Mesothelial cell of epicardium (in vitro differentiated cells): ENCODE results near the gene PLEKHA7. TPM values are rescaled to one million over a fixed set of nuclear protein-coding genes. Genes with fewer than 3 reads are reported as not detected.
"Not testable (repeated sequence)": the region's sequence is repeated elsewhere in the genome, so short reads cannot be mapped to it uniquely, and the experiment has no call there.

Experiments used
- DNase-seq, 2 experiments: peaks; one replicate each; pipeline ENCODE4 v3.0.0; 2021; ENCODE audit warnings: low spot score in 2 of 2; ENCODE audit not compliant: unreplicated experiment in 2 of 2
- H3K27ac Mint-ChIP-seq: 2 replicates; pipeline ENCODE4 v1.8.0; 2021; ENCODE audit warnings: mixed read lengths
- H3K27me3 Mint-ChIP-seq: 2 replicates; pipeline ENCODE4 v1.8.0; 2021; ENCODE audit warnings: low read depth, mixed read lengths
- H3K36me3 Mint-ChIP-seq: 2 replicates; pipeline ENCODE4 v1.8.0; 2021; ENCODE audit warnings: mixed read lengths
- H3K4me1 Mint-ChIP-seq: 2 replicates; pipeline ENCODE4 v1.8.0; 2021; ENCODE audit warnings: mixed read lengths
- H3K4me3 Mint-ChIP-seq: 2 replicates; pipeline ENCODE4 v1.8.0; 2021; ENCODE audit warnings: mild to moderate bottlenecking, moderate library complexity, mixed read lengths
- H3K9me3 Mint-ChIP-seq: 2 replicates; pipeline ENCODE4 v1.8.0; 2021; ENCODE audit warnings: mixed read lengths
- CTCF ChIP-seq: fragments of 200-600 bp; sonication (generic); IDR thresholded peaks from one replicate; pipeline ENCODE4 v1.5.0; 2021; ENCODE audit warnings: antibody characterized with exemption; ENCODE audit not compliant: unreplicated experiment
- total RNA-seq: library from RNA; stranded (reverse); gene quantifications from 3 replicates; pipeline ENCODE4 v1.2.1, GENCODE V29; 2021

The PLEKHA7 gene
- total RNA-seq, 1 donor from 2014 or later: 30.5 TPM

- Mint-ChIP-seq H3K4me1 (peaks cover 10% of the 10 kb centered on the region), H3K9me3 (peaks cover 19% of the 10 kb centered on the region), H3K36me3 (peaks cover 10% of the 10 kb centered on the region), H3K27ac (no peak overlapping the region), H3K27me3 (no peaks in the 10 kb centered on the region), H3K4me3 (no peak overlapping the region)
- no peak for TF ChIP-seq CTCF
- no peak for DNase-seq
Observed at GRCh38 chr11:16891165-16891564, 123.0 kb downstream of the PLEKHA7 start.

- peaks cover 10% of the 10 kb centered on the region for H3K36me3 Mint-ChIP-seq
- TF ChIP-seq CTCF: no peak
- peaks cover 10% of the 10 kb centered on the region for H3K4me1 Mint-ChIP-seq
- no peaks in the 10 kb centered on the region for H3K27me3 Mint-ChIP-seq
- H3K4me3 Mint-ChIP-seq: no peak overlapping the region
- no peak overlapping the region for H3K27ac Mint-ChIP-seq
- peaks cover 19% of the 10 kb centered on the region for H3K9me3 Mint-ChIP-seq
- DNase-seq: no peak
Observed at GRCh38 chr11:16890442-16890841, 123.8 kb downstream of the PLEKHA7 start.

GRCh38 chr11:16889905-16890304 lies 124.3 kb downstream of the PLEKHA7 start:
- H3K9me3 Mint-ChIP-seq: peaks cover 19% of the 10 kb centered on the region
- no peak for DNase-seq
- H3K27me3 Mint-ChIP-seq: no peaks in the 10 kb centered on the region
- no peak overlapping the region for H3K4me3 Mint-ChIP-seq
- H3K36me3 Mint-ChIP-seq: peaks cover 10% of the 10 kb centered on the region
- peaks cover 10% of the 10 kb centered on the region for H3K4me1 Mint-ChIP-seq
- no peak overlapping the region for H3K27ac Mint-ChIP-seq
- TF ChIP-seq CTCF: no peak

- H3K9me3 Mint-ChIP-seq: peaks cover 19% of the 10 kb centered on the region
- DNase-seq, H3K4me3 Mint-ChIP-seq, H3K36me3 Mint-ChIP-seq, H3K27ac Mint-ChIP-seq, H3K4me1 Mint-ChIP-seq, H3K27me3 Mint-ChIP-seq: not testable (repeated sequence)
Observed at GRCh38 chr11:16889010-16889409, 125.2 kb downstream of the PLEKHA7 start.

GRCh38 chr11:16887887-16888286 lies 126.3 kb downstream of the PLEKHA7 start:
- H3K27ac Mint-ChIP-seq, H3K4me1 Mint-ChIP-seq, DNase-seq, H3K27me3 Mint-ChIP-seq, H3K36me3 Mint-ChIP-seq, H3K4me3 Mint-ChIP-seq: not testable (repeated sequence)
- peaks cover 19% of the 10 kb centered on the region for H3K9me3 Mint-ChIP-seq

GRCh38 chr11:16883174-16883573 lies 131.0 kb downstream of the PLEKHA7 start:
- H3K36me3 Mint-ChIP-seq: no peaks in the 10 kb centered on the region
- no peak overlapping the region for H3K4me3 Mint-ChIP-seq
- no peak overlapping the region for H3K27ac Mint-ChIP-seq
- no peak for DNase-seq
- H3K4me1 Mint-ChIP-seq: peaks cover 28% of the 10 kb centered on the region
- H3K9me3 Mint-ChIP-seq: peaks cover 3% of the 10 kb centered on the region
- no peaks in the 10 kb centered on the region for H3K27me3 Mint-ChIP-seq
- TF ChIP-seq CTCF: no peak

- Mint-ChIP-seq H3K4me3 (no peak overlapping the region), H3K9me3 (peaks cover 1% of the 10 kb centered on the region), H3K36me3 (no peaks in the 10 kb centered on the region), H3K27ac (no peak overlapping the region), H3K27me3 (no peaks in the 10 kb centered on the region), H3K4me1 (peaks cover 40% of the 10 kb centered on the region)
- TF ChIP-seq CTCF: no peak
- DNase-seq: no peak
Observed at GRCh38 chr11:16881766-16882165, 132.4 kb downstream of the PLEKHA7 start.
